Peyer's patch (tissue), 4 donors: ENCODE data around the gene ENPP7.

ENCODE experiments used
- CTCF ChIP-seq, 6 experiments: fragments of 450-650 bp in 4 of 6; fragments of 200-600 bp in 2 of 6; sonication (generic) in 1 of 6; IDR thresholded peaks; one replicate each; pipeline ENCODE4 v1.5.1; 2017 to 2019; ENCODE audit warnings: antibody characterized with exemption in 6 of 6, mild to moderate bottlenecking in 3 of 6, moderate library complexity in 1 of 6
- POLR2A ChIP-seq, 2 donors: fragments of 450-650 bp; IDR thresholded peaks; one replicate each; pipeline ENCODE4 v1.5.1; 2017; ENCODE audit warnings: antibody characterized with exemption in 2 of 2, mild to moderate bottlenecking in 2 of 2, moderate library complexity in 2 of 2

- TF ChIP-seq CTCF (IDR thresholded peaks at IDR 0.05): no peak
- TF ChIP-seq POLR2A (IDR thresholded peaks at IDR 0.05): no peak
Measured at GRCh38 chr17:79752175-79752574, 21.4 kb downstream of the ENPP7 start.
